ENCODE measurements around the gene RRP15. TPM values are rescaled to one million over a fixed set of nuclear protein-coding genes. Genes with fewer than 3 reads are reported as not detected.

RRP15 gene
- total and polyA plus RNA-seq, 2 of the 8 experiments (the other 6 are each of a cell fraction or from before 2014, with no cell fraction given): 3.7 to 52.8 TPM

DNA sequence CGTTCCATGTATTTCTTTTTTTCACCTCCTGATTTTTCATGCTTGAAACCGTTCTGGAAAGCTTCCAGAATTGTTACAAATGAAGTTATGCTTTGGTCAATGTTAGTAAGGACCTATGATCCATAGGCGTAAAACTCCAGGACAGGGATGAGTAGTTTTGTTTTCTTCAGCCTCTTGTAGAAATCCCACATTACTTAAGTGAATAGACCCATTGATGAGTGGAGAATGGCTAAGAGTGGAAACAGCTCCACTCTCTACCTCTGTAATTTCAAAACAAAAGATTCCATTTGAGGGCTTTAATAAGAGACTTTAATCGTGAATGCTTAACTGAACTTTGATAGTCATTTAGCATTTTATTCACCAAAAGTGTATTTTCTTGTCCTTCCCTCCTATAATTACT lies 57.0 kb downstream of the RRP15 start:
- ChIA-PET CTCF (ENCODE audit: partially characterized antibody) (interaction anchor here (1.1 to 1.5 kb wide), 3 partner anchors 8 to 82 kb away, joined by 3 to 4 read pairs (median 3); partner anchors contain the start of gene RRP15), POLR2A (ENCODE audit: partially characterized antibody) (interaction anchor here (0.7 kb wide), 1 partner anchor 12 kb away, joined by 3 read pairs; no protein-coding TSS in a partner anchor)
- WGBS, 2 experiments (ENCODE audit: extremely low coverage in 1 of 2, insufficient coverage in 1 of 2, insufficient read length in 1 of 2, insufficient replicate concordance in 2 of 2, low coverage in 1 of 2, low lambda C conversion rate in 2 of 2, missing lambda C conversion rate in 1 of 2): 93% methylated on average over 4 of the region's 4 CpGs; no CpG with 5 or more reads in 1 of the 2 experiments
- Histone ChIP-seq H2AK5ac (ENCODE audit: low read depth, low read length) (no peak overlapping the region), H3K23me2 (ENCODE audit: low read depth, low read length) (peaks cover 18% of the 10 kb centered on the region), H3K9ac (replicated peaks in 1 of 4; ENCODE audit: extremely low read depth in 1 of 4, low read depth in 3 of 4, low read length in 3 of 4) (no peak overlapping the region), H2BK12ac (ENCODE audit: low read depth, low read length) (no peak overlapping the region), H4K20me1 (replicated peaks in 1 of 2; ENCODE audit: control insufficient read depth in 1 of 2, insufficient read depth in 2 of 2, low read length in 2 of 2) (no peaks in the 10 kb centered on the region), H3K56ac (replicated peaks; ENCODE audit: insufficient read length, low read depth, low read length) (no peak overlapping the region), H4K91ac (replicated peaks; ENCODE audit: insufficient read length, low read length) (no peak overlapping the region), H3K14ac (ENCODE audit: insufficient read length) (no peak overlapping the region), H2BK5ac (ENCODE audit: low read depth, low read length) (no peak overlapping the region), H3K4me1 (replicated peaks in 1 of 4; ENCODE audit: control insufficient read depth in 3 of 4, insufficient read depth in 4 of 4, low read length in 3 of 4) (no peaks in the 10 kb centered on the region; a peak in 3 of 7 replicates), H3K23ac (ENCODE audit: insufficient read length) (no peak overlapping the region), H4K5ac (ENCODE audit: insufficient read length, low read depth, low read length) (no peak overlapping the region), H3K79me2 (ENCODE audit: control insufficient read depth in 1 of 2, insufficient read depth in 2 of 2, low read length in 2 of 2) (no peaks in the 10 kb centered on the region), H3K27ac (ENCODE audit: low read depth, low read length) (no peak overlapping the region), H4K8ac (ENCODE audit: extremely low read depth, insufficient read depth, low read length) (no peak overlapping the region), H2AFZ (ENCODE audit: low read length) (no peak overlapping the region), H3K4ac (replicated peaks; ENCODE audit: insufficient read length, low read depth, low read length) (no peak overlapping the region), H2BK15ac (ENCODE audit: low read length) (no peak overlapping the region), H3K9me3 (ENCODE audit: insufficient read depth in 2 of 2, low read depth in 1 of 2, low read length in 1 of 2) (no peaks in the 10 kb centered on the region), H3K36me3 (ENCODE audit: control insufficient read depth in 2 of 4, insufficient read depth in 4 of 4, low read length in 3 of 4) (no peaks in the 10 kb centered on the region), H3K4me2 (ENCODE audit: insufficient read depth in 1 of 2, low read depth in 2 of 2, low read length in 2 of 2) (no peak overlapping the region), H3K18ac (ENCODE audit: extremely low read depth, low read length) (no peak overlapping the region), H3K79me1 (ENCODE audit: low read depth, low read length) (no peaks in the 10 kb centered on the region), H3K4me3 (ENCODE audit: extremely low read depth in 1 of 4, insufficient read depth in 2 of 4, low read depth in 3 of 4, low read length in 4 of 4) (no peak overlapping the region), H2BK120ac (replicated peaks; ENCODE audit: low read depth, low read length) (no peak overlapping the region), H3K27me3 (replicated peaks in 1 of 4; ENCODE audit: control insufficient read depth in 3 of 4, extremely low read depth in 1 of 4, insufficient read depth in 3 of 4, low read length in 3 of 4) (peaks cover 0 to 16% (median 6%) of the 10 kb centered on the region in 4 experiments; a peak in 5 of 7 replicates), H2BK20ac (ENCODE audit: low read length) (no peak overlapping the region)
- FAIRE-seq: no peak
- no peak for DNase-seq (ENCODE audit: low read depth in 1 of 2, low spot score in 2 of 2)
- TF ChIP-seq USF2 (IDR thresholded peaks at IDR 0.05; ENCODE audit: low read length) (no peak), MAFK (IDR thresholded peaks at IDR 0.05; ENCODE audit: low read depth, low read length) (no peak), SAP30 (IDR thresholded peaks at IDR 0.05; ENCODE audit: insufficient read depth, insufficient replicate concordance, low read length) (no peak), POLR2A (IDR thresholded peaks at IDR 0.05; ENCODE audit: control extremely low read depth in 1 of 2, low read depth in 2 of 2, low read length in 2 of 2) (no peak), SP2 (IDR thresholded peaks at IDR 0.05; ENCODE audit: low read length) (no peak), ASH2L (IDR thresholded peaks at IDR 0.05; ENCODE audit: low read length) (no peak), NRF1 (IDR thresholded peaks at IDR 0.05; ENCODE audit: low read depth, low read length) (no peak)

Measured in H1 (cell line).